DND-41 (cell line): ENCODE data around the gene MSH5.

Source experiments
- ATAC-seq: fragments of 200-7000 bp; cut with Tn5 transposase; 3 replicates; pipeline ENCODE4 v1.9.1; 2021; ENCODE audit warnings: low read depth; ENCODE audit not compliant: insufficient read depth
- DNase-seq: peaks from one replicate; pipeline ENCODE4 v3.0.0-alpha.2; 2020
- H2AFZ ChIP-seq: 2 replicates; pipeline ENCODE4 v1.6.0; 2012; ENCODE audit warnings: low read depth, low read length
- H3K27ac ChIP-seq: 2 replicates; pipeline ENCODE4 v1.5.1; 2012; ENCODE audit warnings: low read length, inconsistent platforms
- H3K27me3 ChIP-seq: fragments of 200-600 bp; sonication (generic); 2 replicates; pipeline ENCODE4 v1.6.0; 2012; ENCODE audit warnings: low read length, mild to moderate bottlenecking, inconsistent platforms; ENCODE audit not compliant: insufficient read depth, poor library complexity
- H3K36me3 ChIP-seq: 2 replicates; pipeline ENCODE4 v1.5.1; 2012; ENCODE audit warnings: low read length, inconsistent platforms; ENCODE audit not compliant: insufficient read depth
- H3K4me1 ChIP-seq: 2 replicates; pipeline ENCODE4 v1.5.1; 2012; ENCODE audit warnings: mild to moderate bottlenecking, low read length; ENCODE audit not compliant: insufficient read depth
- H3K4me2 ChIP-seq: 2 replicates; pipeline ENCODE4 v1.6.0; 2012; ENCODE audit warnings: mild to moderate bottlenecking, moderate library complexity, low read length, inconsistent platforms; ENCODE audit not compliant: insufficient read depth
- H3K4me3 ChIP-seq, 2 experiments: fragments of 200-600 bp in 1 of 2; shearing (Covaris generic) in 1 of 2; 2 replicates each; pipeline ENCODE4 v1.5.1; 2012 to 2016; ENCODE audit warnings: inconsistent platforms in 2 of 2, low read length in 2 of 2, mild to moderate bottlenecking in 2 of 2, low read depth in 1 of 2, moderate library complexity in 1 of 2
- H3K79me2 ChIP-seq: 2 replicates; pipeline ENCODE4 v1.6.0; 2012; ENCODE audit warnings: low read length, inconsistent platforms; ENCODE audit not compliant: insufficient read depth
- H3K9ac ChIP-seq: 2 replicates; pipeline ENCODE4 v1.6.0; 2012; ENCODE audit warnings: low read depth, mild to moderate bottlenecking, inconsistent platforms, low read length, moderate library complexity
- H3K9me3 ChIP-seq: 2 replicates; pipeline ENCODE4 v1.5.1; 2012; ENCODE audit warnings: low read length, moderate library complexity, mild to moderate bottlenecking, inconsistent platforms; ENCODE audit not compliant: insufficient read depth, severe bottlenecking
- H4K20me1 ChIP-seq: 2 replicates; pipeline ENCODE4 v1.6.0; 2012; ENCODE audit warnings: low read length; ENCODE audit not compliant: insufficient read depth
- EZH2 ChIP-seq: IDR thresholded peaks from 3 replicates; pipeline ENCODE4 v1.6.1; 2012; ENCODE audit warnings: borderline replicate concordance, low read depth, mild to moderate bottlenecking, moderate library complexity, low read length, inconsistent platforms; ENCODE audit not compliant: severe bottlenecking
- TF ChIP-seq, protein P1 (sequence below): IDR thresholded peaks from 2 replicates; pipeline ENCODE4 v1.5.1; 2012; ENCODE audit warnings: borderline replicate concordance, low read length, moderate library complexity, mild to moderate bottlenecking; ENCODE audit not compliant: poor library complexity, severe bottlenecking; ENCODE audit errors: extremely low read depth

MSH5 gene

DNA sequence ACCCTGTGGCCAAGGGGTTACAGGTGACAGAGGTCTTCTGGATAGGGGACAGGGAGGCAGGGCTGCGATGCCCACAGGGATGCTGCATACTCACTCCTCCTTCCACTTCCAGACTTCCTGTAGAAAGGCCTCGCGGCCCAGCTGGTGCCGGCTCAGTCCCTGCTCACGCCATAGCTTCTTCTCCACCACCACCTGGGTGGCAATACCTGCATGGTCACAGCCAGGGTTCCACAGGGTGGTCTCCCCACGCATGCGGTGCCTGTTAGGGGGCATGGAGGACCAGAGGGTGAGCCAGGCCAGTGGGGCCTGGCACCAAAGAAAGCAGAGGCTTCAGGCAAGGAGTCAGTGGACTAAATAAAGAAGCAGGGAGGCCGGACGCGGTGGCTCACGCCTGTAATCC, 45.7 kb downstream of the MSH5 start:
- H3K9me3 ChIP-seq = no peaks in the 10 kb centered on the region
- DNase-seq (no peak), ATAC-seq (no peak)
- no peak overlapping the region for H3K27ac ChIP-seq
- no peak overlapping the region for H3K9ac ChIP-seq
- H3K79me2 ChIP-seq = peaks cover 2% of the 10 kb centered on the region; the same call in 1 of the 2 replicates
- no peaks in the 10 kb centered on the region for H3K4me1 ChIP-seq
- peaks cover 4% of the 10 kb centered on the region; the same call in 1 of the 2 replicates for H4K20me1 ChIP-seq
- no peaks in the 10 kb centered on the region for H3K27me3 ChIP-seq
- H3K4me2 ChIP-seq = no peak overlapping the region
- TF ChIP-seq, protein P1, sequence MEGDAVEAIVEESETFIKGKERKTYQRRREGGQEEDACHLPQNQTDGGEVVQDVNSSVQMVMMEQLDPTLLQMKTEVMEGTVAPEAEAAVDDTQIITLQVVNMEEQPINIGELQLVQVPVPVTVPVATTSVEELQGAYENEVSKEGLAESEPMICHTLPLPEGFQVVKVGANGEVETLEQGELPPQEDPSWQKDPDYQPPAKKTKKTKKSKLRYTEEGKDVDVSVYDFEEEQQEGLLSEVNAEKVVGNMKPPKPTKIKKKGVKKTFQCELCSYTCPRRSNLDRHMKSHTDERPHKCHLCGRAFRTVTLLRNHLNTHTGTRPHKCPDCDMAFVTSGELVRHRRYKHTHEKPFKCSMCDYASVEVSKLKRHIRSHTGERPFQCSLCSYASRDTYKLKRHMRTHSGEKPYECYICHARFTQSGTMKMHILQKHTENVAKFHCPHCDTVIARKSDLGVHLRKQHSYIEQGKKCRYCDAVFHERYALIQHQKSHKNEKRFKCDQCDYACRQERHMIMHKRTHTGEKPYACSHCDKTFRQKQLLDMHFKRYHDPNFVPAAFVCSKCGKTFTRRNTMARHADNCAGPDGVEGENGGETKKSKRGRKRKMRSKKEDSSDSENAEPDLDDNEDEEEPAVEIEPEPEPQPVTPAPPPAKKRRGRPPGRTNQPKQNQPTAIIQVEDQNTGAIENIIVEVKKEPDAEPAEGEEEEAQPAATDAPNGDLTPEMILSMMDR = no peak
- TF ChIP-seq EZH2 = no peak
- H3K4me3 ChIP-seq = no peak overlapping the region
- no peak overlapping the region for H2AFZ ChIP-seq
- H3K36me3 ChIP-seq = peaks cover 82% of the 10 kb centered on the region

DNA sequence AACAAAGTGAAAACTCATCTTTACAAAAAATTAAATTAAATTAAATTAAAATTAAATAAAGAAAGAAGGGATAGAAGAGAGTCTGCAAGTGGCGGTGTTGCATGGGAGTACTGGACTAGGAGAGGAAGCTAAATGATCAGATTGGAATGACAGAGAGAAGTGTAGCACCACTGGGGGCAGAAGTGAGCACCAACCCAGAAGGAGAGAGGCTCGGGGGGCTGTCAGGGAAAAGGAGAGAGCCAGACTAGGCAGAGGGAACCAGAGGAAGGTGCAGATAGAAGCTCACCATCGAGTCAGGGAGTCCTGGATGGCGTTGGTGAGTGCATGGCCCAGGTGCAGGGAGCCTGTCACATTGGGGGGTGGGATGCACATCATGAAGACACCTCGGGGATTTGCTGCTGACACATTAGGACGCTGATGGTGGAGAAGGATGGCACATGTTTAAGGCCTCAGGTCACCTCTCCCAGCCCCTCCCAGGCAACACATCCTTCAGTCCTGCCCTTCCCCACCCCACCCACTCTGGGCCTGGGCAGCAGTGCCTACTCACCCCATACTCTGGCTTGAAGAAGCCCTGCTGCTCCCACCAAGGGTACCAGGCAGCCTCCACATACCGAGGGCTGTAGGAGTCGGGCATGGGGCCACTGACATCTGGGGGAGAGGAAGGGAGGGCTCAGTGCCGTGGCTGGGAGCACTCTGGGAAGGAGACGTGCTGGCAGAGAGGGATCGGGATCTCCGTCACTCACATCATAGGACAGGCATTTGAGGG, 51.7 kb downstream of the MSH5 start:
- Histone ChIP-seq H4K20me1 (no peaks in the 10 kb centered on the region; the same call in 1 of the 2 replicates), H3K4me1 (peaks cover 37% of the 10 kb centered on the region), H3K4me2 (peak overlapping the region; percentile 1; the same call in 1 of the 2 replicates), H3K79me2 (peaks cover 44% of the 10 kb centered on the region), H3K9ac (no peak overlapping the region), H3K36me3 (peaks cover 50% of the 10 kb centered on the region), H2AFZ (no peak overlapping the region), H3K4me3 (no peak overlapping the region), H3K27ac (no peak overlapping the region), H3K9me3 (no peaks in the 10 kb centered on the region), H3K27me3 (no peaks in the 10 kb centered on the region)
- peak; percentile 76 for DNase-seq
- ATAC-seq = peak; percentile 71
- no peak for TF ChIP-seq EZH2
- TF ChIP-seq, protein P1 = peak; percentile 78

DNA sequence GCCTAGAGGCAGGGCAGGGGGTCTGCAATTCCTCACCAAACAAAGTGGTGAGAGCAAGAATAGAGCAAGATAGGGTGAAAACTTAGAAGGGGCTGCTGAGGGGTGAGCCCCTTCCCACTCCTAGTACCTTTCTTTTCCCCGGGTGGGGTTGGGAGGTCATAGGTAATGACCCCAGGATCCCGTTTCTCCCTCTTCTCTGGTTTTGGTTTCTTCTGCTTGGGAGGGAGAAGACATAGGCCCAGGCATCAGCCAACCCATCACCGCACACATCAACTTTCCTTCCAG, 52.2 kb downstream of the MSH5 start:
- H3K36me3 ChIP-seq = peaks cover 48% of the 10 kb centered on the region
- H3K4me1 ChIP-seq = peaks cover 40% of the 10 kb centered on the region
- no peaks in the 10 kb centered on the region for H3K27me3 ChIP-seq
- H3K79me2 ChIP-seq = peaks cover 44% of the 10 kb centered on the region
- no peak for TF ChIP-seq EZH2
- TF ChIP-seq, protein P1 = no peak
- ATAC-seq (no peak), DNase-seq (no peak)
- H2AFZ ChIP-seq = no peak overlapping the region
- no peak overlapping the region for H3K9ac ChIP-seq
- no peaks in the 10 kb centered on the region; the same call in 1 of the 2 replicates for H4K20me1 ChIP-seq
- no peak overlapping the region for H3K4me3 ChIP-seq
- no peaks in the 10 kb centered on the region for H3K9me3 ChIP-seq
- H3K27ac ChIP-seq = no peak overlapping the region
- H3K4me2 ChIP-seq = no peak overlapping the region
